HepG2 (cell line): Measurements from ENCODE around the gene NYAP1. TPM values are rescaled to one million over a fixed set of nuclear protein-coding genes. Genes with fewer than 3 reads are reported as not detected.
A peak's percentile ranks its signal among the peaks of the same experiment; 100 is the strongest.

Experiments
- ERF ChIP-seq: IDR thresholded peaks from 2 replicates; pipeline ENCODE4 v1.6.1; 2018; ENCODE audit warnings: missing biosample characterization, missing genetic modification reagents
- HDAC2 ChIP-seq: sonication (generic); formaldehyde crosslinking; IDR thresholded peaks from 2 replicates; pipeline ENCODE4 v1.4.0; 2020; ENCODE audit warnings: missing genetic modification reagents
- PHF5A ChIP-seq: IDR thresholded peaks from one replicate; pipeline ENCODE4 v1.6.1; 2018; ENCODE audit warnings: low read depth, missing genetic modification reagents; ENCODE audit not compliant: unreplicated experiment
- RARA ChIP-seq: IDR thresholded peaks from 2 replicates; pipeline ENCODE4 v1.6.1; 2016; ENCODE audit warnings: missing genetic modification reagents, missing compliant biosample characterization
- RARG ChIP-seq: sonication (generic); formaldehyde crosslinking; IDR thresholded peaks from 2 replicates; pipeline ENCODE4 v1.4.0; 2020; ENCODE audit warnings: low read depth, mild to moderate bottlenecking, missing genetic modification reagents
- SALL1 ChIP-seq: sonication (generic); formaldehyde crosslinking; IDR thresholded peaks from 2 replicates; pipeline ENCODE4 v1.8.0; 2022; ENCODE audit warnings: mild to moderate bottlenecking, missing genetic modification reagents
- ZBTB37 ChIP-seq: sonication (generic); formaldehyde crosslinking; IDR thresholded peaks from 2 replicates; pipeline ENCODE4 v1.4.0; 2020; ENCODE audit warnings: mild to moderate bottlenecking, missing genetic modification reagents
- ZKSCAN8 ChIP-seq: IDR thresholded peaks from 2 replicates; pipeline ENCODE4 v1.6.1; 2016; ENCODE audit warnings: borderline replicate concordance, missing genetic modification reagents, missing compliant biosample characterization
- ZNF292 ChIP-seq: sonication (generic); formaldehyde crosslinking; IDR thresholded peaks from 2 replicates; pipeline ENCODE4 v1.8.1; 2022; ENCODE audit warnings: mild to moderate bottlenecking, low read depth, missing genetic modification reagents, borderline replicate concordance
- ZNF3 ChIP-seq: IDR thresholded peaks from 2 replicates; pipeline ENCODE4 v1.7.0; 2017; ENCODE audit warnings: inconsistent platforms
- ZNF362 ChIP-seq: sonication (generic); formaldehyde crosslinking; IDR thresholded peaks from 2 replicates; pipeline ENCODE4 v1.4.0; 2020; ENCODE audit warnings: missing genetic modification reagents, mild to moderate bottlenecking, borderline replicate concordance
- ZNF567 ChIP-seq: sonication (generic); formaldehyde crosslinking; IDR thresholded peaks from 2 replicates; pipeline ENCODE4 v1.8.1; 2023; ENCODE audit warnings: mild to moderate bottlenecking, missing genetic modification reagents, borderline replicate concordance
- ZSCAN20 ChIP-seq: sonication (generic); formaldehyde crosslinking; IDR thresholded peaks from 2 replicates; pipeline ENCODE4 v1.4.0; 2020; ENCODE audit warnings: missing genetic modification reagents, mild to moderate bottlenecking, borderline replicate concordance
- polyA plus RNA-seq, 8 experiments: library from polyadenylated mRNA; depleted of rRNA in 3 of 8; stranded (reverse) in 7 of 8; unstranded in 1 of 8; fragments of >200 nt; fragmentation: Illumina TruSeq in 4 of 8; extraction: Trizol in 4 of 8; gene quantifications; 2 replicates each; pipeline versions ENCODE4 v1.2.1 to v1.2.3, GENCODE V29; 2011 to 2016; ENCODE audit warnings: low read depth in 4 of 8, missing spikeins in 1 of 8, mixed read lengths in 1 of 8; ENCODE audit not compliant: insufficient read depth in 1 of 8
- total RNA-seq, 5 experiments: library from RNA; depleted of rRNA; stranded (reverse); fragments of >200 nt; fragmentation: Illumina TruSeq; extraction: Trizol; gene quantifications; 2 replicates each; pipeline ENCODE4 v1.2.3, GENCODE V29; 2016; ENCODE audit warnings: low read depth in 1 of 5
- TF ChIP-seq, protein P1 (sequence below): sonication (generic); formaldehyde crosslinking; IDR thresholded peaks from 2 replicates; pipeline ENCODE4 v1.5.0; 2020; ENCODE audit warnings: mild to moderate bottlenecking, missing genetic modification reagents, borderline replicate concordance
- TF ChIP-seq, protein P2 (sequence below): sonication (generic); formaldehyde crosslinking; IDR thresholded peaks from 2 replicates; pipeline ENCODE4 v1.8.0; 2022; ENCODE audit warnings: low read depth, missing genetic modification reagents

NYAP1 gene
- total and polyA plus RNA-seq, 2 of the 13 experiments (the other 11 are each of a cell fraction or from before 2014, with no cell fraction given) = 0.15 to 0.46 TPM

- TF ChIP-seq, protein P1, sequence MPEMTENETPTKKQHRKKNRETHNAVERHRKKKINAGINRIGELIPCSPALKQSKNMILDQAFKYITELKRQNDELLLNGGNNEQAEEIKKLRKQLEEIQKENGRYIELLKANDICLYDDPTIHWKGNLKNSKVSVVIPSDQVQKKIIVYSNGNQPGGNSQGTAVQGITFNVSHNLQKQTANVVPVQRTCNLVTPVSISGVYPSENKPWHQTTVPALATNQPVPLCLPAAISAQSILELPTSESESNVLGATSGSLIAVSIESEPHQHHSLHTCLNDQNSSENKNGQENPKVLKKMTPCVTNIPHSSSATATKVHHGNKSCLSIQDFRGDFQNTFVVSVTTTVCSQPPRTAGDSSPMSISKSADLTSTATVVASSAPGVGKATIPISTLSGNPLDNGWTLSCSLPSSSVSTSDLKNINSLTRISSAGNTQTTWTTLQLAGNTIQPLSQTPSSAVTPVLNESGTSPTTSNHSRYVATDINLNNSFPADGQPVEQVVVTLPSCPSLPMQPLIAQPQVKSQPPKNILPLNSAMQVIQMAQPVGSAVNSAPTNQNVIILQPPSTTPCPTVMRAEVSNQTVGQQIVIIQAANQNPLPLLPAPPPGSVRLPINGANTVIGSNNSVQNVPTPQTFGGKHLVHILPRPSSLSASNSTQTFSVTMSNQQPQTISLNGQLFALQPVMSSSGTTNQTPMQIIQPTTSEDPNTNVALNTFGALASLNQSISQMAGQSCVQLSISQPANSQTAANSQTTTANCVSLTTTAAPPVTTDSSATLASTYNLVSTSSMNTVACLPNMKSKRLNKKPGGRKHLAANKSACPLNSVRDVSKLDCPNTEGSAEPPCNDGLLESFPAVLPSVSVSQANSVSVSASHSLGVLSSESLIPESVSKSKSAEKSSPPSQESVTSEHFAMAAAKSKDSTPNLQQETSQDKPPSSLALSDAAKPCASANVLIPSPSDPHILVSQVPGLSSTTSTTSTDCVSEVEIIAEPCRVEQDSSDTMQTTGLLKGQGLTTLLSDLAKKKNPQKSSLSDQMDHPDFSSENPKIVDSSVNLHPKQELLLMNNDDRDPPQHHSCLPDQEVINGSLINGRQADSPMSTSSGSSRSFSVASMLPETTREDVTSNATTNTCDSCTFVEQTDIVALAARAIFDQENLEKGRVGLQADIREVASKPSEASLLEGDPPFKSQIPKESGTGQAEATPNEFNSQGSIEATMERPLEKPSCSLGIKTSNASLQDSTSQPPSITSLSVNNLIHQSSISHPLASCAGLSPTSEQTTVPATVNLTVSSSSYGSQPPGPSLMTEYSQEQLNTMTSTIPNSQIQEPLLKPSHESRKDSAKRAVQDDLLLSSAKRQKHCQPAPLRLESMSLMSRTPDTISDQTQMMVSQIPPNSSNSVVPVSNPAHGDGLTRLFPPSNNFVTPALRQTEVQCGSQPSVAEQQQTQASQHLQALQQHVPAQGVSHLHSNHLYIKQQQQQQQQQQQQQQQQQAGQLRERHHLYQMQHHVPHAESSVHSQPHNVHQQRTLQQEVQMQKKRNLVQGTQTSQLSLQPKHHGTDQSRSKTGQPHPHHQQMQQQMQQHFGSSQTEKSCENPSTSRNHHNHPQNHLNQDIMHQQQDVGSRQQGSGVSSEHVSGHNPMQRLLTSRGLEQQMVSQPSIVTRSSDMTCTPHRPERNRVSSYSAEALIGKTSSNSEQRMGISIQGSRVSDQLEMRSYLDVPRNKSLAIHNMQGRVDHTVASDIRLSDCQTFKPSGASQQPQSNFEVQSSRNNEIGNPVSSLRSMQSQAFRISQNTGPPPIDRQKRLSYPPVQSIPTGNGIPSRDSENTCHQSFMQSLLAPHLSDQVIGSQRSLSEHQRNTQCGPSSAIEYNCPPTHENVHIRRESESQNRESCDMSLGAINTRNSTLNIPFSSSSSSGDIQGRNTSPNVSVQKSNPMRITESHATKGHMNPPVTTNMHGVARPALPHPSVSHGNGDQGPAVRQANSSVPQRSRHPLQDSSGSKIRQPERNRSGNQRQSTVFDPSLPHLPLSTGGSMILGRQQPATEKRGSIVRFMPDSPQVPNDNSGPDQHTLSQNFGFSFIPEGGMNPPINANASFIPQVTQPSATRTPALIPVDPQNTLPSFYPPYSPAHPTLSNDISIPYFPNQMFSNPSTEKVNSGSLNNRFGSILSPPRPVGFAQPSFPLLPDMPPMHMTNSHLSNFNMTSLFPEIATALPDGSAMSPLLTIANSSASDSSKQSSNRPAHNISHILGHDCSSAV (CRISPR knock-in tag) = no peak
- TF ChIP-seq SALL1 (CRISPR knock-in tag) = peak; percentile 57
- TF ChIP-seq ZNF362 (CRISPR knock-in tag) = 0 out of 2 replicates have a peak, but pooled peaks have one; percentile 11
- TF ChIP-seq ZBTB37 (CRISPR knock-in tag) = no peak
- TF ChIP-seq ZNF567 (CRISPR knock-in tag) = no peak
- TF ChIP-seq ERF = peak; percentile 65
- 0 out of 2 replicates have a peak, but pooled peaks have one; percentile 12 for TF ChIP-seq ZNF3 (CRISPR knock-in tag)
- no peak for TF ChIP-seq RARG (CRISPR knock-in tag)
- no peak; the same call in 1 of the 2 replicates for TF ChIP-seq ZKSCAN8 (CRISPR knock-in tag)
- no peak for TF ChIP-seq PHF5A (CRISPR knock-in tag)
- no peak for TF ChIP-seq ZNF292 (CRISPR knock-in tag)
- TF ChIP-seq HDAC2 (CRISPR knock-in tag) = no peak; the same call in none of the 2 replicates
- 0 out of 2 replicates have a peak, but pooled peaks have one; percentile 28 for TF ChIP-seq RARA
- no peak for TF ChIP-seq ZSCAN20 (CRISPR knock-in tag)
- TF ChIP-seq, protein P2, sequence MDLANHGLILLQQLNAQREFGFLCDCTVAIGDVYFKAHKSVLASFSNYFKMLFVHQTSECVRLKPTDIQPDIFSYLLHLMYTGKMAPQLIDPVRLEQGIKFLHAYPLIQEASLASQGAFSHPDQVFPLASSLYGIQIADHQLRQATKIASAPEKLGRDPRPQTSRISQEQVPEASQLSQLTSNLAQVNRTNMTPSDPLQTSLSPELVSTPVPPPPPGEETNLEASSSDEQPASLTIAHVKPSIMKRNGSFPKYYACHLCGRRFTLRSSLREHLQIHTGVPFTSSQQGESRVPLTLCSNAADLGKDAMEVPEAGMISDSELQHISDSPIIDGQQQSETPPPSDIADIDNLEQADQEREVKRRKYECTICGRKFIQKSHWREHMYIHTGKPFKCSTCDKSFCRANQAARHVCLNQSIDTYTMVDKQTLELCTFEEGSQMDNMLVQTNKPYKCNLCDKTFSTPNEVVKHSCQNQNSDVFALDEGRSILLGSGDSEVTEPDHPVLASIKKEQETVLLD = peak; percentile 39; the same call in 1 of the 2 replicates
Observed at GRCh38 chr7:100493476-100494264, 9.9 kb downstream of the NYAP1 start (continued).
